ENCODE data around the gene OPN4.

Gene OPN4

GRCh38 chr10:86681047-86681446, 26.7 kb downstream of the OPN4 start:
- DNase-seq (ENCODE audit: low read depth): no peak

DNA sequence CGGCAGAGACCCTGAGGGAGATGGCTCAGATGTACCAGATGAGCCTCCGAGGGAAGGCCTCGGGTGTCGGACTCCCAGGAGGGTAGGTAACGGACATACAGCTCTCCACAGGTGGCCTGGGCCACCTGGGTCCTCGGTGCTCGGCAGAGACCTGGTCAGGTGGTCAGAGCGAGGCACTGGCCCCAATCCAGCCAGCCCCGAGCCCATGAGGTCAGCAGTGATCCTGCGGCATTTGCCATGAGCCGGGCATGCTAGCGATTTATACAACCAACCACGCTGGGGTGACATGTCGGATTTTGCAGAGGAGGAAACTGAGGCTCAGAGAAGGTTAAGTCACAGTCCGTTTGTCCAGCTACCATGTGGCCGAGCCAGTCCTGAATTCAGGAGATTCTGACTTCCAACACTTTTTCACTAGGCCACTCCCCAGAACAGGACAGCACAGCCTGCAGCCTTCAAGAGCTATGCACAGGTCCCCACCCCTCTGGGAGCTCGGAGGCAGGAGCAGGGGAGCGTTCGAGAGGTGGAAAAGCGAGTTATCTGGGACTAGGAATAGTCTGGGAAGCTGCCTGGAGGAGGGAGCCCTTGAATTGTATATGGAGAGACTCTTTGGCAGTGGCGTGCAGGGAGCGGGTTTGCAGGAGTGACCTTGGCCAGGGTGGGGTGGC, 27.5 kb downstream of the OPN4 start:
- no peak for DNase-seq (ENCODE audit: low read depth)

- DNase-seq (ENCODE audit: low read depth): no peak
Measured at GRCh38 chr10:86682675-86683074, 28.3 kb downstream of the OPN4 start.

GRCh38 chr10:86684331-86685097, 30.2 kb downstream of the OPN4 start:
- DNase-seq (ENCODE audit: low read depth): no peak

GRCh38 chr10:86685416-86685815, 31.1 kb downstream of the OPN4 start:
- no peak for DNase-seq (ENCODE audit: low read depth)

DNA sequence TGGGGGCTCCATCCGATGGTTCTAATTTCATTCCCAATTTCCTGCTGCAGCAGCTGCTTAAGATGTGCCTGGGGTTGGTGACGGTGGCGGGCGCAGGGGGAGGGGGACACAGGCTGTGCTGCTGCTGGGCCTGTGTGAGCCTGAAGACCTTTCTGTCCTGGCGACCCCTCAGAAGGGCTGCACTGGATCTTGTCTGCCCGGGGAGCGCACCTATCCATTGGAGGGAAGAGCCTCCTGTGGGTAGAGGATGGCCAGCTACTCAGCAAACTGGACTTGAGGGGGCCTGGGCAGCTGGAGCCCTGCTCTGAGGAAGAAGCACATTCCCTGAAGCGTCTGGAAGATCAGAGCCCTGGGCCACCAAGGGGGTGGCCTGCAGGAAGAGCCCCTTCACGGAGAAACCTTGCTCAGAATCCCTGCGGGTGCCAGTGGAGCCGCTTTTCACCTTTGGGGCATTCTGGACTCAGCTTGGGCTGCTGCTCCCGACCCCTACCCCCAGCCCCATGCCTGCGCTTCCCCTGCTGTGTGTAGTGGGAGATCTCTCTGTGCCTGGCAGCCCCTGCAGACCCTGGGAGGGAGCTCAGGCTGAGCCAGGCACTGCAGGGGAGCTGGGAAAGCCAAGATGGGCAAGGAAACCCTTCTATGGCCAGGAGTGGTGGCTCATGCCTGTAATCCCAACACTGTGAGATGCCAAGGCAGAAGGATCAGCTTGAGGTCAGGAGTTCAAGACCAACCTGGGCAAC, 31.7 kb downstream of the OPN4 start:
- no peak for DNase-seq (ENCODE audit: low read depth)

DNA sequence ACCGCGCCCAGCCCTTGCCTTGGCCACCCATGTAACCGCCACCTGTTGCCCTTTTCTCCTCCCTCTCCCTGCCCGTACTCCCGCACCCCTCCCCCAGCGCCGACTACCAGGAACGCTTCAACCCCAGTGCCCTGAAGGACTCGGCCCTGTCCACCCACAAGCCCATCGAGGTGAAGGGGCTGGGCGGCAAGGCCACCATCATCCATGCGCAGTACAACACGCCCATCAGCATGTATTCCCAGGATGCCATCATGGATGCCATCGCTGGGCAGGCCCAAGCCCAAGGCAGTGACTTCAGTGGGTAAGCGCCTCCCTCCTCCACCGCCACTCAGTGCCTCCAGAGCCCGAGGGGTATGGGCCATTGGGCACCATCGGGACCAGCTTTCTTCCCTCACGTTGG, 32.6 kb downstream of the OPN4 start:
- DNase-seq (ENCODE audit: low read depth): no peak

DNA sequence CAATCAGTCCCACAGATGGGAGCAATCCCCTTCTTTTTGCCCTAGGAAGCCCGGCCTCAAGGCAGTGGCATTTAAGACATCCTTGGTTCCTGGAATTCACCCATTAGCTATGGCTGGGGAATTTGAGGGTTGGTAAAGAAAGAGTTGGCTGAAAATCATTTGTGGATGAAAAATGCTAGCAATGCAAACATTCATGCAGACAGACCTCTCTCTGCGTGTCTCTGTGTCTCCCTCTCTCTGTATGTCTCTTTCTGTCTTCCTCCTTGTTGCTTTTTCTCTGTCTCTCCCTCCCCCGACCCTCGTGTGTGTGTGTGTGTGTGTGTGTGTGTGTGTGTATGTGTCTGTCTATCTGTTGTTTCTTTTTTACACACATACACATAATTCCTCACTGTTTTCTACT, 33.4 kb downstream of the OPN4 start:
- no peak for DNase-seq (ENCODE audit: low read depth)

- DNase-seq (ENCODE audit: low read depth): peak; percentile 35
Measured at GRCh38 chr10:86688398-86688921, 34.1 kb downstream of the OPN4 start.

DNA sequence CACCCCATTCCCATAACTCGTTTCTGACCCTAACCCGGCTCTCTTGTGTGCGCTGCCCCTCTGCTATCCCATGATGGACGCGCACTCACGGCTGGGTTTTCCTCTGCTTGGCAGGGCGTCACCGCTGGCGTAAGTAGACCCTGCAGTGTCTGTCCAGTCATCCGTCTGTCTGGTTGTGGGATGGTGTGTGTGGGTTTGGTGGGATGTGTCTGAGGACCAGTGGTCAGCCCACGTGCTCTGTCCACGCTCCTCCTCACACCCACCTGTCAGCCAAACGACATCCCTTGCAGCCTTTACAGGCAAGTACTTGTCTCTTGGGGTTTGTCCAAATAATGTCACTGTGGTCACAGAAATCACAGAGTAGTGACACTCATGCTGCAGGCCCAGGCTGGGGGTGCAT, 34.8 kb downstream of the OPN4 start:
- no peak for DNase-seq (ENCODE audit: low read depth)

- DNase-seq (ENCODE audit: low read depth): no peak
Measured at GRCh38 chr10:86690231-86690630, 35.9 kb downstream of the OPN4 start.

DNA sequence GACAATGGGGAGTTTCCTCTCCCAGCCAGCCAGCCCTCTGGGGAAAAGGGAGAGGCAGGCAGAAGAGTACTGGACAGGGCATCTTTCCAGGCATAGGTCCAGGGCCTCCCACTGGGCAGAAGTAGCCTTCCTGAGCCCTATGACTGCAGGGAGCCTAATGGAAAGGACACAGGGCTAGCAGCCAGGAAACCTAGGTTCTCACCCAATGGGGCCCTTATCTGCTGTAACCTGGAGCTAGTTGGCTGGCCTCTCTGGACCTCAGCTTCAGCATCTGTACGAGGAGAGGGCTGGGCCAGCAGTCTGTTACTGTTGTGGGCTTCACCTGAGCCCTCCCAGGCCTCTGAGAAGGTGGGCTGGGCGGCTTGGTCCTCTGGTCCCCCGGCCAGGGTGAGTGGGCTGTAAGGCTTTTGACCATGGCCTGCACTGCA, 36.3 kb downstream of the OPN4 start:
- DNase-seq (ENCODE audit: low read depth): no peak

DNA sequence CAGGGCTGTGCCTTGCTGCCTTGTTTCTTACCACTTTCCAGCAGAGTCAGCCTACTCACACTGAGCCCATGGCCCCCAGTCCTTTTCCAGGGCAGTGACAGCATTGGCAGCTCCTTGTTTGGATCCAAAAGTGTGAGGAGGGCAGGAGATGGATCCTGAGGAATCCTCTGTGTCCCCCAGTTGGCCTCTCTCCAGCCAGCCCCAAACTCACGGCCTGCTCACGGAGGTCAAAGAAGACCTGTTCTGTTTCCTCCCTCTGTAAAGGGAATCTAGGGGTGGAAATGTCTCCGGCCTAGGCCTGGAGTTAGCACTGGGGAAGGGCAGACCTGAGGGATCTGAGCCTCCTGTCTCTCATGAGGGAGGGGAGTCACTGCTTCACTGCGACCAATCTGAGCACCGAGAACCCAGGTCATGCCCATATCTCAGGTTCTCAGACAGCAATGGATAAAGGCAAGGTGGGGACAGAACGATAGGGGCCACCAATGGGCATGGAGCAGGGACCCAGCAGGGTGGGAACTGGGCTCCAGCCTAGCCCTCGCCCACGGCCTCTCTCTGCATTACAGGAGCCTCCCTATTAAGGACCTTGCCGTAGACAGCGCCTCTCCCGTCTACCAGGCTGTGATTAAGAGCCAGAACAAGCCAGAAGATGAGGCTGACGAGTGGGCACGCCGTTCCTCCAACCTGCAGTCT, 37.1 kb downstream of the OPN4 start:
- no peak for DNase-seq (ENCODE audit: low read depth)

GRCh38 chr10:86692023-86692514, 37.7 kb downstream of the OPN4 start:
- DNase-seq (ENCODE audit: low read depth): no peak

DNA sequence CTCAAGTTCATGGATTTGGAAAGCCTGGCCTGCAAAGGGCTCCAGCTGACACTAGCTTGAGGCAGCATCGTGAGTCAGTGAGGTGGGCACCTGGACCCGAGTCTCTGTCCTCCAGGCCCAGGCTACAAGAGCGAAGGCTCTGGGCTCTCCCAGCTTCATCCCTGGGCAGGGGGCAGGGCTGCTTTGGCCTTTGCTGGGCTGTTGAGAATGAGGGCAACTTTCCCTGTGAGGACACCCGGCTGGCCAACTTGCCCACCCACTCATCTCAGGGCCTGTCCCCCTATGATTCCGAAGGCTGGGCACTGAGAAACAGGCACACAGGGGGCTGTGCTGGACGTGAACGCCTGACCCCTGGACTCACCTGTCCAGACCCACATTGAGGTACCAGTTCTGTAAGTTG, 38.3 kb downstream of the OPN4 start:
- DNase-seq (ENCODE audit: low read depth): no peak

DNA sequence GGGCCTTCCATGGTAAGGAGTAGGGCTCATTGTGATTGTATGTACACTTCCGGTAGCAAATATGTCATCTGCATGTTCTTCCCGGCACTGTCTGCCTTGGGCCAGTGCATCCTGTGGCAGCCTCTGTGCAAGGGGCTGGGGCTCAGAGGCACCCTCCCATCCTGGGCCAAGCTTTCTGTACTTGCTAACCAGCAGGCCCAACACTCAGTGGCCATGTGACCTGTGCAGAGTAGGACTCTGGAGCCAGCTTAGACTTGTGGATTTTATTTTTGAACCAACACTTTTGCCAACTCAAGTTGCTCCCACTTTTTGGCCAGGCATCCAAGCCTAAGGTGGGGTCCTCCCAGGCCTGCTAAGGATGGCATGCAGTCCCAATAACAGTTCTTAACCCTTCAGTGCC, 38.9 kb downstream of the OPN4 start:
- DNase-seq (ENCODE audit: low read depth): no peak

GRCh38 chr10:86693721-86694369, 39.5 kb downstream of the OPN4 start:
- DNase-seq (ENCODE audit: low read depth): peak; percentile 4

DNA sequence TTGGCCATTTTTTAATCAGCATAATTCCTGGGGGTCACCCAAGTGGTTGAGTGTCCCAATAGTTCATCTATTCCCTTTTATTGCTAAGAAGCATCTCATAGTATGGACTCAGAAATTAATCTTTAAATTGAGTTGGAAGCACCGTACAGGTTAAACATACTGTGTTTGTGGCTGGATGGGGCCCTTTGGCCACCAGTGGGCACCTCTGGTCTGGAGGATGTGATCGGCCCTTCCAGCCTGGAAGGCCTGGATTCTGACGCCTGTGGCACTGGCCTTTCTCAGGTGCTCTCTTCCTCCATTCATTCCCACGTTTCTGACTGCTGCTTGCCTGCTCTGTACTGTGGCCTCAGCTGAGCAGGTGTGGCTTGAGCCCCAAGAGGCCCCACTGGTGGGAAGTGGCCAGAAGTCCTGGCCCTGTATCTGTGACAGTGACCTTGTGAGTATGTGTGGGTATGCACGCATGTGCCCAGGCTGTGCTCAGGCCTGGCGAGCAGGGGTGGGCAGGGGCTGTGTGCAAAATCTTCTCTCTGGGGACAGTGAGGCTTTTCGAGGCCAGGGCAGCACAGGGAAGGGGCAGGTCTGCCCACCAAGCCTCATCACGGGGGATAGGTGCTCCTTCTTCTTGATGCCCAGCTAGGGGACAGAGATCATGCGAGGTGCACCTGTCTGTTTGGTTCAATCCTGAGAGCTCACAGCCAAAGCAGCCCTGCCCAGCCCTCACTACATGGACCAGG, 44.0 kb downstream of the OPN4 start:
- DNase-seq (ENCODE audit: low read depth): no peak

GRCh38 chr10:86699125-86699524, 44.8 kb downstream of the OPN4 start:
- no peak for DNase-seq (ENCODE audit: low read depth)

- DNase-seq (ENCODE audit: low read depth): no peak
Measured at GRCh38 chr10:86699541-86699940, 45.2 kb downstream of the OPN4 start.
